Measurements from ENCODE around the gene FIGN. TPM values are rescaled to one million over a fixed set of nuclear protein-coding genes. Genes with fewer than 3 reads are reported as not detected.

The FIGN gene
- total and polyA plus RNA-seq, 2 of the 8 experiments (the other 6 are each of a cell fraction or from before 2014, with no cell fraction given), result 5.0 to 22.8 TPM

DNA sequence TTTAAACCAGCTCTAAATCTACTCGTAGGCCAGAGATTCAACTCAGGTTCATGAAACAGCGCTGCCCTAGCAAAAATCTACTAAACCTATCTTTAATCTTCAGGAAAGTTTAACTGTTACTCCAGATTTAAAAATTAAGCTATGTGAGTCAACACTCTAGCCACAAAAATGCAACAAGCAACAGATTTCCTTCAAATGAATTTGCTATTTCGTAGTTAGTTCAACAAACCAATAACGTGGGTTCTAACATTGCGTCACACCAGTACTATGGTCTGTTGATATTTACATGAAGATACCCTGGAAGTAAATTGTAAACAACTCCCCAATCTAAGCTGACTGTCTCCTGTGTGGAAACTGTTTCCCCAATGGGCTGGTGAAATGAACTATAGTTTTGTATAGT lies 71.2 kb downstream of the FIGN start:
- no peak overlapping the region for H2AFZ ChIP-seq (ENCODE audit: low read length)
- peak; percentile 69; the same call in 1 of the 2 replicates for TF ChIP-seq CEBPB (IDR thresholded peaks at IDR 0.05; ENCODE audit: low read depth, low read length)
- TF ChIP-seq FOSL1 (IDR thresholded peaks at IDR 0.05; ENCODE audit: insufficient read depth, low read depth, low read length), result no peak

More for the DNA sequence above, 71.2 kb downstream of the FIGN start:
- Histone ChIP-seq H4K20me1 (replicated peaks in 1 of 2; ENCODE audit: control insufficient read depth in 1 of 2, insufficient read depth in 2 of 2, low read length in 2 of 2) (no peaks in the 10 kb centered on the region), H3K56ac (replicated peaks; ENCODE audit: insufficient read length, low read depth, low read length) (no peak overlapping the region), H3K18ac (ENCODE audit: extremely low read depth, low read length) (no peak overlapping the region), H2BK15ac (ENCODE audit: low read length) (no peak overlapping the region), H2BK120ac (replicated peaks; ENCODE audit: low read depth, low read length) (no peak overlapping the region), H2BK5ac (ENCODE audit: low read depth, low read length) (no peak overlapping the region), H3K4me3 (ENCODE audit: extremely low read depth in 1 of 4, insufficient read depth in 2 of 4, low read depth in 3 of 4, low read length in 4 of 4) (no peak overlapping the region), H3K4me2 (ENCODE audit: insufficient read depth in 1 of 2, low read depth in 2 of 2, low read length in 2 of 2) (no peak overlapping the region), H3K4ac (replicated peaks; ENCODE audit: insufficient read length, low read depth, low read length) (no peak overlapping the region), H3K23ac (ENCODE audit: insufficient read length) (no peak overlapping the region), H3K23me2 (ENCODE audit: low read depth, low read length) (no peaks in the 10 kb centered on the region), H2BK12ac (ENCODE audit: low read depth, low read length) (no peak overlapping the region), H2AK5ac (ENCODE audit: low read depth, low read length) (no peak overlapping the region), H4K91ac (replicated peaks; ENCODE audit: insufficient read length, low read length) (no peak overlapping the region), H4K5ac (ENCODE audit: insufficient read length, low read depth, low read length) (no peak overlapping the region), H3K79me2 (ENCODE audit: control insufficient read depth in 1 of 2, insufficient read depth in 2 of 2, low read length in 2 of 2) (no peaks in the 10 kb centered on the region), H3K36me3 (ENCODE audit: control insufficient read depth in 2 of 4, insufficient read depth in 4 of 4, low read length in 3 of 4) (no peaks in the 10 kb centered on the region; a peak in 1 of 8 replicates), H2BK20ac (ENCODE audit: low read length) (no peak overlapping the region), H4K8ac (ENCODE audit: extremely low read depth, insufficient read depth, low read length) (no peak overlapping the region), H3K4me1 (replicated peaks in 1 of 4; ENCODE audit: control insufficient read depth in 3 of 4, insufficient read depth in 4 of 4, low read length in 3 of 4) (peaks cover 0 to 2% (median 0%) of the 10 kb centered on the region in 4 experiments; a peak in 2 of 7 replicates), H3K27ac (ENCODE audit: low read depth, low read length) (no peak overlapping the region), H3K9me3 (ENCODE audit: insufficient read depth in 2 of 2, low read depth in 1 of 2, low read length in 1 of 2) (no peaks in the 10 kb centered on the region), H3K14ac (ENCODE audit: insufficient read length) (no peak overlapping the region), H3K9ac (replicated peaks in 1 of 4; ENCODE audit: extremely low read depth in 1 of 4, low read depth in 3 of 4, low read length in 3 of 4) (no peak overlapping the region), H3K79me1 (ENCODE audit: low read depth, low read length) (no peaks in the 10 kb centered on the region), H3K27me3 (replicated peaks in 1 of 4; ENCODE audit: control insufficient read depth in 3 of 4, extremely low read depth in 1 of 4, insufficient read depth in 3 of 4, low read length in 3 of 4) (no peaks in the 10 kb centered on the region)
- ChIA-PET POLR2A (ENCODE audit: partially characterized antibody) (interaction anchor here (0.7 kb wide), 1 partner anchor 19 kb away, joined by 3 read pairs; no protein-coding TSS in a partner anchor), CTCF (ENCODE audit: partially characterized antibody) (interaction anchor here (0.6 to 1.8 kb wide), 3 partner anchors 12 to 282 kb away, joined by 3 to 4 read pairs (median 3); no protein-coding TSS in a partner anchor)
- no peak for DNase-seq (ENCODE audit: low read depth in 1 of 2, low spot score in 2 of 2)
- FAIRE-seq, result no peak
- WGBS, 2 experiments (ENCODE audit: extremely low coverage in 1 of 2, insufficient coverage in 1 of 2, insufficient read length in 1 of 2, insufficient replicate concordance in 2 of 2, low coverage in 1 of 2, low lambda C conversion rate in 2 of 2, missing lambda C conversion rate in 1 of 2), result 92% methylated on average over 5 of the region's 5 CpGs; no CpG with 5 or more reads in 1 of the 2 experiments

Measured in H1 (cell line).